Cardiac muscle cell (in vitro differentiated cells and primary cell): ENCODE results near the gene KLF4. TPM values are rescaled to one million over a fixed set of nuclear protein-coding genes. Genes with fewer than 3 reads are reported as not detected.

Experiments
- DNase-seq, 2 donors: peaks; one replicate each; pipeline versions ENCODE4 v3.0.0 to v3.0.0-alpha.2; 2010 to 2017; ENCODE audit warnings: low read depth in 1 of 2, low spot score in 1 of 2
- H3K27ac ChIP-seq: fragments of 200-600 bp; sonication (generic); 2 replicates; pipeline ENCODE4 v1.5.1; 2016
- H3K27me3 ChIP-seq: fragments of 200-600 bp; sonication (generic); 2 replicates; pipeline ENCODE4 v1.6.0; 2016; ENCODE audit warnings: control low read depth
- H3K36me3 ChIP-seq: fragments of 200-600 bp; sonication (generic); 2 replicates; pipeline ENCODE4 v1.5.1; 2016; ENCODE audit warnings: control low read depth
- H3K4me1 ChIP-seq: fragments of 200-600 bp; sonication (generic); 2 replicates; pipeline ENCODE4 v1.8.1; 2017; ENCODE audit warnings: low read depth, mild to moderate bottlenecking, mixed run types
- H3K4me3 ChIP-seq: fragments of 200-600 bp; sonication (generic); 2 replicates; pipeline ENCODE4 v1.5.1; 2016; ENCODE audit warnings: mild to moderate bottlenecking
- H3K9me3 ChIP-seq: fragments of 200-600 bp; sonication (generic); 2 replicates; pipeline ENCODE4 v1.5.1; 2017; ENCODE audit warnings: low read depth, mild to moderate bottlenecking, control low read depth
- polyA plus RNA-seq: library from polyadenylated mRNA; unstranded; fragments of >200 nt; fragmentation: Nextera tagmentation; extraction: Ambion mirVana; gene quantifications from 2 replicates; pipeline ENCODE4 v1.2.1, GENCODE V29; 2016
- total RNA-seq: library from RNA; depleted of rRNA; stranded (reverse); fragments of >200 nt; gene quantifications from 2 replicates; pipeline ENCODE4 v1.2.3, GENCODE V29; 2016
- TF ChIP-seq, protein P1 (sequence below): IDR thresholded peaks from 2 replicates; pipeline ENCODE4 v1.5.1; 2012; ENCODE audit warnings: low read depth, mild to moderate bottlenecking, low read length

The KLF4 gene
- total and polyA plus RNA-seq, 2 experiments from 2014 or later, result 1.4 TPM; not detected in 1

- Histone ChIP-seq H3K4me1 (no peaks in the 10 kb centered on the region), H3K4me3 (peak overlapping the region; percentile 57), H3K36me3 (no peaks in the 10 kb centered on the region), H3K27ac (no peak overlapping the region), H3K9me3 (no peaks in the 10 kb centered on the region), H3K27me3 (peaks cover 88% of the 10 kb centered on the region)
- DNase-seq, result no peak
- TF ChIP-seq, protein P1, sequence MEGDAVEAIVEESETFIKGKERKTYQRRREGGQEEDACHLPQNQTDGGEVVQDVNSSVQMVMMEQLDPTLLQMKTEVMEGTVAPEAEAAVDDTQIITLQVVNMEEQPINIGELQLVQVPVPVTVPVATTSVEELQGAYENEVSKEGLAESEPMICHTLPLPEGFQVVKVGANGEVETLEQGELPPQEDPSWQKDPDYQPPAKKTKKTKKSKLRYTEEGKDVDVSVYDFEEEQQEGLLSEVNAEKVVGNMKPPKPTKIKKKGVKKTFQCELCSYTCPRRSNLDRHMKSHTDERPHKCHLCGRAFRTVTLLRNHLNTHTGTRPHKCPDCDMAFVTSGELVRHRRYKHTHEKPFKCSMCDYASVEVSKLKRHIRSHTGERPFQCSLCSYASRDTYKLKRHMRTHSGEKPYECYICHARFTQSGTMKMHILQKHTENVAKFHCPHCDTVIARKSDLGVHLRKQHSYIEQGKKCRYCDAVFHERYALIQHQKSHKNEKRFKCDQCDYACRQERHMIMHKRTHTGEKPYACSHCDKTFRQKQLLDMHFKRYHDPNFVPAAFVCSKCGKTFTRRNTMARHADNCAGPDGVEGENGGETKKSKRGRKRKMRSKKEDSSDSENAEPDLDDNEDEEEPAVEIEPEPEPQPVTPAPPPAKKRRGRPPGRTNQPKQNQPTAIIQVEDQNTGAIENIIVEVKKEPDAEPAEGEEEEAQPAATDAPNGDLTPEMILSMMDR, result no peak
Measured at GRCh38 chr9:107489144-107489673, 360 bp downstream of the KLF4 start.

DNA sequence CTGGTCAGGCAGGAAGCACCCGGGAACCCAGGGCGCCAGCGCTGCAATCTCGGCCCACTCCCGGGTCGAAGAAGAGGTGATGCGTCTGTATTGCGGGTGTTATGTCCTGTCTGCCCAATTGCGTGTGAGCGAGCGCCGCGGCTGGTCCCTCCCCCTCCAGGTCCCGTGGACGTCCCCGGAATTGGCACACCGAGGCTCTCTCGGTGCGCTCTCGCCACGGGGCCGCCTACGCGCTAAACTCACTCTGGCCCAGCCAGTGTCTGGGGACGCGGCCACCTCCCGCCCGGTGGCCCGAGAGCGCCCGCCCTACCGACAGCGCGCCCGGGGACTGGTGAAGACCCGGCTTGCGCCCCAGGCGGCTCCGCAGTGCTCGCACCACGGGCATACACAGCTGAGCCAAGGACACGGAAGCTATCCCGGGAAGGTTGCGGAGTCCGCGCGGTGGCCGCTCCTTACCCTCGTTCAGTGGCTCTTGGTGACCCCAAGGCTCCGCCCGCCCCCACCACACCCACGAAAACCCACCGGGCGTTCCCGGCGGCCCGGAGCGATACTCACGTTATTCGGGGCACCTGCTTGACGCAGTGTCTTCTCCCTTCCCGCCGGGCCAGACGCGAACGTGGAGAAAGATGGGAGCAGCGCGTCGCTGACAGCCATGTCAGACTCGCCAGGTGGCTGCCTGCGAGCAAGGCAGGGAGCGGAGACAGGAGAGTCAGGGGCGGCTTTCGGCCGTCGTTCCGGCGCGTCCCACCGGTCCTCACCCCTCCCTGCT, 1.0 kb downstream of the KLF4 start:
- H3K4me3 ChIP-seq, result peak overlapping the region; percentile 57
- TF ChIP-seq, protein P1, result no peak
- no peaks in the 10 kb centered on the region for H3K9me3 ChIP-seq
- peak; percentile 37 to 56 for DNase-seq
- peaks cover 84% of the 10 kb centered on the region for H3K27me3 ChIP-seq
- no peak overlapping the region for H3K27ac ChIP-seq
- no peaks in the 10 kb centered on the region for H3K36me3 ChIP-seq
- no peaks in the 10 kb centered on the region for H3K4me1 ChIP-seq

DNA sequence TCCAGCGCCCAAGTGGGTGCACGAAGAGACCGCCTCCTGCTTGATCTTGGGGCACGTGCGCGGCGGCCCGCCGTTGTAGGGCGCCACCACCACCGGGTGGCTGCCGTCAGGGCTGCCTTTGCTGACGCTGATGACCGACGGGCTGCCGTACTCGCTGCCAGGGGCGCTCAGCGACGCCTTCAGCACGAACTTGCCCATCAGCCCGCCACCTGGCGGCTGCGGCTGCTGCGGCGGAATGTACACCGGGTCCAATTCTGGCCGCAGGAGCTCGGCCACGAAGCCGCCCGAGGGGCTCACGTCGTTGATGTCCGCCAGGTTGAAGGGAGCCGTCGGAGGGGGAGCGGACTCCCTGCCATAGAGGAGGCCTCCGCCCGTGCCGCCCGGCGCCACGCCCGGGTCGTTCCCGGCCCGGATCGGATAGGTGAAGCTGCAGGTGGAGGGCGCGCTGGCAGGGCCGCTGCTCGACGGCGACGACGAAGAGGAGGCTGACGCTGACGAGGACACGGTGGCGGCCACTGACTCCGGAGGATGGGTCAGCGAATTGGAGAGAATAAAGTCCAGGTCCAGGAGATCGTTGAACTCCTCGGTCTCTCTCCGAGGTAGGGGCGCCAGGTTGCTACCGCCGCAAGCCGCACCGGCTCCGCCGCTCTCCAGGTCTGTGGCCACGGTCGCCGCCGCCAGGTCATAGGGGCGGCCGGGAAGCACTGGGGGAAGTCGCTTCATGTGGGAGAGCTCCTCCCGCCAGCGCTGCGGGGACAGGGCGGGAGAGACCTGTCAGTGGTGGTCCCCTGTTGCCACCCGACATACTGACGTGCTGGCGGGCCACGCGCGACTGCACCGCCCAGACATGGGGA, 1.8 kb downstream of the KLF4 start:
- TF ChIP-seq, protein P1, result peak; percentile 71
- no peak overlapping the region for H3K27ac ChIP-seq
- H3K9me3 ChIP-seq, result no peaks in the 10 kb centered on the region
- H3K36me3 ChIP-seq, result no peaks in the 10 kb centered on the region
- peak; percentile 67 to 76 for DNase-seq
- peaks cover 84% of the 10 kb centered on the region for H3K27me3 ChIP-seq
- peak overlapping the region; percentile 57 for H3K4me3 ChIP-seq
- H3K4me1 ChIP-seq, result no peaks in the 10 kb centered on the region

- Histone ChIP-seq H3K4me1 (no peaks in the 10 kb centered on the region), H3K27ac (no peak overlapping the region), H3K36me3 (no peaks in the 10 kb centered on the region), H3K27me3 (peaks cover 75% of the 10 kb centered on the region), H3K4me3 (no peak overlapping the region), H3K9me3 (no peaks in the 10 kb centered on the region)
- TF ChIP-seq, protein P1, result no peak
- DNase-seq, result no peak
Measured at GRCh38 chr9:107486674-107487520, 2.7 kb downstream of the KLF4 start.
